Large intestine (tissue), 12 donors: Measurements from ENCODE around the gene MIER2. TPM values are rescaled to one million over a fixed set of nuclear protein-coding genes. Genes with fewer than 3 reads are reported as not detected.
"Not testable (repeated sequence)": the region's sequence is repeated elsewhere in the genome, so short reads cannot be mapped to it uniquely, and the experiment has no call there.

Experiments
- DNase-seq, 2 donors: peaks; one replicate each; pipeline versions ENCODE4 v3.0.0 to v3.0.0-alpha.2; 2013
- H3K27ac ChIP-seq: one replicate; pipeline ENCODE4 v1.5.1; 2013; ENCODE audit warnings: low read length
- H3K27me3 ChIP-seq: 2 replicates; pipeline ENCODE4 v1.6.1; 2013; ENCODE audit warnings: low read length; ENCODE audit not compliant: control insufficient read depth, insufficient read depth
- H3K36me3 ChIP-seq: 2 replicates; pipeline ENCODE4 v1.6.1; 2013; ENCODE audit warnings: low read length; ENCODE audit not compliant: control insufficient read depth, insufficient read depth
- H3K4me1 ChIP-seq: one replicate; pipeline ENCODE4 v1.6.1; 2013; ENCODE audit warnings: low read length; ENCODE audit not compliant: control insufficient read depth, insufficient read depth
- H3K4me3 ChIP-seq: one replicate; pipeline ENCODE4 v1.5.1; 2013; ENCODE audit warnings: low read length
- H3K9me3 ChIP-seq: one replicate; pipeline ENCODE4 v1.6.1; 2013; ENCODE audit warnings: mild to moderate bottlenecking, low read depth, low read length, moderate library complexity; ENCODE audit not compliant: control insufficient read depth
- WGBS: methylation state at CpG from one replicate; pipeline ENCODE4 v1.1.5; 2013; ENCODE audit warnings: low lambda C conversion rate; ENCODE audit not compliant: insufficient coverage; 5-methylcytosine and 5-hydroxymethylcytosine counted together
- long read RNA-seq, 11 donors: transcript quantifications; one replicate each; lab custom pipeline, GENCODE V29; 2026
- polyA plus RNA-seq: library from polyadenylated mRNA; unstranded; fragments of 120-200 nt; gene quantifications from one replicate; pipeline ENCODE4 v1.2.1, GENCODE V29; 2013

Gene MIER2, protein sequence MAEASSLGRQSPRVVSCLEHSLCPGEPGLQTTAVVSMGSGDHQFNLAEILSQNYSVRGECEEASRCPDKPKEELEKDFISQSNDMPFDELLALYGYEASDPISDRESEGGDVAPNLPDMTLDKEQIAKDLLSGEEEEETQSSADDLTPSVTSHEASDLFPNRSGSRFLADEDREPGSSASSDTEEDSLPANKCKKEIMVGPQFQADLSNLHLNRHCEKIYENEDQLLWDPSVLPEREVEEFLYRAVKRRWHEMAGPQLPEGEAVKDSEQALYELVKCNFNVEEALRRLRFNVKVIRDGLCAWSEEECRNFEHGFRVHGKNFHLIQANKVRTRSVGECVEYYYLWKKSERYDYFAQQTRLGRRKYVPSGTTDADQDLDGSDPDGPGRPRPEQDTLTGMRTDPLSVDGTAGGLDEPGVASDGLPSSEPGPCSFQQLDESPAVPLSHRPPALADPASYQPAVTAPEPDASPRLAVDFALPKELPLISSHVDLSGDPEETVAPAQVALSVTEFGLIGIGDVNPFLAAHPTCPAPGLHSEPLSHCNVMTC
- polyA plus RNA-seq: 21.0 TPM
- long read RNA-seq, donor 1, full-length matches to known transcripts: 1 of 1 reads
- long read RNA-seq, donor 1, partial matches to known transcripts: 0 of 1 reads
- long read RNA-seq, donor 1, other reads (novel, unspliced or antisense): 0 of 1 reads
- long read RNA-seq, donor 2, full-length matches to known transcripts: 2 of 2 reads
- long read RNA-seq, donor 2, partial matches to known transcripts: 0 of 2 reads
- long read RNA-seq, donor 2, other reads (novel, unspliced or antisense): 0 of 2 reads
- long read RNA-seq, donor 3: 0 reads
- long read RNA-seq, donor 4: 0 reads
- long read RNA-seq, donor 5: 0 reads
- long read RNA-seq, donor 6: 0 reads
- long read RNA-seq, donor 7: 0 reads
- long read RNA-seq, donor 8, full-length matches to known transcripts: 2 of 2 reads
- long read RNA-seq, donor 8, partial matches to known transcripts: 0 of 2 reads
- long read RNA-seq, donor 8, other reads (novel, unspliced or antisense): 0 of 2 reads
- long read RNA-seq, donor 9, partial matches to known transcripts: 0 of 2 reads
- long read RNA-seq, donor 9, other reads (novel, unspliced or antisense): 0 of 2 reads
- long read RNA-seq, donor 10, full-length matches to known transcripts: 3 of 3 reads
- long read RNA-seq, donor 10, partial matches to known transcripts: 0 of 3 reads
- long read RNA-seq, donor 10, other reads (novel, unspliced or antisense): 0 of 3 reads
- long read RNA-seq, donor 11, full-length matches to known transcripts: 2 of 2 reads
- long read RNA-seq, donor 11, partial matches to known transcripts: 0 of 2 reads
- long read RNA-seq, donor 11, other reads (novel, unspliced or antisense): 0 of 2 reads

DNA sequence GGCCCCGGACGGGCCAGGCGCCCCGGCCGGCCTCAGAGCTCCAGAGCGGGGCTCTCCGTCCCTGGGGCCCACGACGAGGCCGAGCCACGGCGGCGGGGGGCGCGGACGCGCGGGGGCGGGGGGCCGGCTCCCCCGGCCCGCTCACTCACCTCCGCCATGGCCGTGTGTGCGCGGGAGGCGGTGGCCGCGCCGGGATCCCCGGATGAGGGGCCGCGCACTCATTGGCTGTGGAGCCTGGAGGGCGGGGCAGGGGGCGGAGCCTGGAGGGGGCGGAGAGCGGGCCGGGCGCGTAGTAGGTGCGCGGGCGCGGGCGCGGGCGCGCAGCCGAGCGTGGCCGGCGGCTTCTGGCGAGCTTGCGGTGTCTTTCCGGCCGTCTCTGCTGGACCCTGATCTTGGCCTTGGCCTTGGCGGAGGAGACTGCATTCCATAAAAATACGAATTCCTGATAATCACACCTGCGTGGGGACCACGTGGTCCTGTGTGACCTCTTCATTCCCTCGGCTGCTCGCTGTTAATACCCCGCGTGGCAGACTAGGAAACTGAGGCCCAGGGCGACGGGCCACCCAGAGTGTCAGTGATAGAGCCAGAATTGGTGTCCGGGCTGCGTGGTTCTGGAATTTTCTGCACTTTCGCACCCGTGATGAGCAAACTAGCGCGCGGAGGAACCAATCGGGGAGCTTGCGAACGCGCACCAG, at the start of gene MIER2:
MIER2 (minus strand) TSS at position 172 of the 695 bp plus-strand sequence; CDS start at position 158, 14 bp downstream.
- H3K4me3 ChIP-seq: peak within 1 kb of the TSS; percentile 48
- peaks cover 6% of the 10 kb centered on the region for H3K9me3 ChIP-seq
- H3K27ac ChIP-seq: no peak within 1 kb of the TSS
- DNase-seq: peak; percentile 67 to 78
- H3K36me3 ChIP-seq: peaks cover 3% of the 10 kb centered on the region
- peaks cover 17% of the 10 kb centered on the region for H3K27me3 ChIP-seq
- H3K4me1 ChIP-seq: peaks cover 14% of the 10 kb centered on the region
- no CpG with 5 or more reads among the region's 77 CpGs for WGBS

DNA sequence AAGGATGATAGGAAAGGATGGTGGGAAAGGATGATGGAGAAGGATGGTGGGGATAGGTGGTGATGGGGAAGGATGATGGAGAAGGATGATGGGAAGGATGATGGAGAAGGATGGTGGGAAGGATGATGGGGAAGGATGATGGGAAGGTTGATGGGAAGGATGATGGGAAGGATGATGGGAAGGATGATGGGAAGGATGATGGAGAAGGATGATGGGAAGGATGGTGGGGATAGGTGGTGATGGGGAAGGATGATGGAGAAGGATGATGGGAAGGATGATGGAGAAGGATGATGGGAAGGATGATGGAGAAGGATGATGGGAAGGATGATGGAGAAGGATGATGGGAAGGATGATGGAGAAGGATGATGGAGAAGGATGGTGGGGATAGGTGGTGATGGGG, 49.0 kb upstream of the MIER2 start:
- DNase-seq, H3K4me1 ChIP-seq, H3K27ac ChIP-seq, H3K36me3 ChIP-seq, H3K9me3 ChIP-seq, H3K4me3 ChIP-seq, H3K27me3 ChIP-seq: not testable (repeated sequence)

DNA sequence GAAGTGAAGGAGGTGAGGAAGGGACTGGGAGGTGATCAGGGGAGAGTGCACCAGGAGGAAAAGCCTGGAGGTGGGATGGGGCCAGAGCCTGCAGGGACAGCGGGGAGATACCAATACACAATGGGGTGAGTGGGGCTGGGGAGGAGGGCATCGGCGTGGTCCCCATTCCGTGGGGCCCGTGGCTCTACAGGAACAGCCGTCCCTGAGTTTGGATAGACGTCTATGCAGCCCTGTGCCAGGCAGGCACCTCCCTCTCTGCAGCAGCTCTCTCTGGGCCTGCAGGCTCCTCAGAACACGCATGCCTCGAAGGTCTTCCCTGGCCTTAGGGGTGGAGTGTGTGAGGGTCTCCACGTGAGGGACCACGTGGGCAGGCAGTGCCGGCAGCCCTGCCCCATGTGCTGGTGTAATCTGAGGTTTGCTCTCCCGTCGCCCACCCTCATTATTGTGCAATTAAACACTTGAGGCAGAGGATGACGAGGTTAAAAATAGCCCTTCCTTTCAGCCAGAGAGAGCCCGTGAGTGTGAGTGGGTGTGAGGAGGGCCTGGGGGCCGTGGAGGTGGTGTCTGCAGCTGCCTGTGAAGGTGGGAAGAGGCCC, 47.9 kb upstream of the MIER2 start:
- H3K4me1 ChIP-seq: no peaks in the 10 kb centered on the region
- H3K27ac ChIP-seq: no peak overlapping the region
- H3K9me3 ChIP-seq: peaks cover 6% of the 10 kb centered on the region
- peaks cover 11% of the 10 kb centered on the region for H3K27me3 ChIP-seq
- DNase-seq: no peak
- no peak overlapping the region for H3K4me3 ChIP-seq
- WGBS: no CpG with 5 or more reads among the region's 17 CpGs
- H3K36me3 ChIP-seq: no peaks in the 10 kb centered on the region

DNA sequence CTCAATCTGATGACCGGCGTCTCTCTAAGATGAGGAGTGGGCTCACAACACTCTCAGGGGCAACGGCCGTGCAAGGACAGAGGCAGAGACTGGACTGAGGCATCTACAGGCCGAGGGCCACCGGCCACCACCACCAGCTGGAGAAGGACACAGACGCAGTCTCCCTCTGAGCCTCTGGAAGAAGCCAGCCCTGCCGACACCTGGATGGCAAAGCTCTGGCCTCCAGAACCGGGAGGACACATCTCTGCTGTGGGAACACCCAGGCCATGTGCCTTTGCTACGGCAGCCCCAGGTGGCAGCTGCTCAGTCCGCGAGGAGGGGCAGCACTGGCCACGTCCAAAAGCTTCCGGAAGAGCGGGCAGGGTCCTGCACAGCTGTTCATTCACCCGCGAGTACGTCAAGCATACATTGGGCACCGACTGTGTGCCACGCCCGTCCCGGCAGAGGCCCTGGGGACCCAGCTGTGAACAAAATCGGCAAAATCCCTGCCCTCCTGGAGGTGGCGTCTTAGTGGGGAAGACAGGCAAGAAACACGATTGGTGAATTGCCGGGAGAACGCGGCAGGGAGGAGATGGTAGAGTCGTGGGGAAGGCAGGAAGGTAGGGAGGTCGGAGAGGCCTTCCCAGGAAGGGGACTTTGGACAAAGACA, 47.3 kb upstream of the MIER2 start:
- Histone ChIP-seq H3K36me3 (no peaks in the 10 kb centered on the region), H3K4me1 (no peaks in the 10 kb centered on the region), H3K4me3 (no peak overlapping the region), H3K27ac (no peak overlapping the region), H3K9me3 (peaks cover 6% of the 10 kb centered on the region), H3K27me3 (peaks cover 11% of the 10 kb centered on the region)
- DNase-seq: no peak
- no CpG with 5 or more reads among the region's 30 CpGs for WGBS

DNA sequence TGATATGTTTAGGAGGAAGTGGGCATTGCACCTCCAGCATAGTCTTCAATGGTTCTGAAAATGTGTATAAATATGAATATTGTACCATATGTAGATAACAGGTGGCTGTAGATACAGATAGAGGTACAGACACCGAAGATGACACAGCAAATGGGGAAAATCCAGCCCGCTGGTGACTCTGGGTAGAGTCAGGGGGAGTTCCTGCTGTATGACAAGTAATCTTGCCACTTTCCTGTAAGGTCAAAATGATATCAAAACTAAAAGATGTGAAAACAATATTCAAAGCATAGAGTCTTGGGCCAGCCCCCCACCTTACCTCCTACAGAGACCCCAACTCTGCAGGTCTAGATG, 46.6 kb upstream of the MIER2 start:
- H3K27ac ChIP-seq: no peak overlapping the region
- WGBS: no CpG with 5 or more reads among the region's 2 CpGs
- H3K27me3 ChIP-seq: peaks cover 11% of the 10 kb centered on the region
- no peak overlapping the region for H3K4me3 ChIP-seq
- no peaks in the 10 kb centered on the region for H3K4me1 ChIP-seq
- no peak for DNase-seq
- no peaks in the 10 kb centered on the region for H3K36me3 ChIP-seq
- peaks cover 6% of the 10 kb centered on the region for H3K9me3 ChIP-seq

DNA sequence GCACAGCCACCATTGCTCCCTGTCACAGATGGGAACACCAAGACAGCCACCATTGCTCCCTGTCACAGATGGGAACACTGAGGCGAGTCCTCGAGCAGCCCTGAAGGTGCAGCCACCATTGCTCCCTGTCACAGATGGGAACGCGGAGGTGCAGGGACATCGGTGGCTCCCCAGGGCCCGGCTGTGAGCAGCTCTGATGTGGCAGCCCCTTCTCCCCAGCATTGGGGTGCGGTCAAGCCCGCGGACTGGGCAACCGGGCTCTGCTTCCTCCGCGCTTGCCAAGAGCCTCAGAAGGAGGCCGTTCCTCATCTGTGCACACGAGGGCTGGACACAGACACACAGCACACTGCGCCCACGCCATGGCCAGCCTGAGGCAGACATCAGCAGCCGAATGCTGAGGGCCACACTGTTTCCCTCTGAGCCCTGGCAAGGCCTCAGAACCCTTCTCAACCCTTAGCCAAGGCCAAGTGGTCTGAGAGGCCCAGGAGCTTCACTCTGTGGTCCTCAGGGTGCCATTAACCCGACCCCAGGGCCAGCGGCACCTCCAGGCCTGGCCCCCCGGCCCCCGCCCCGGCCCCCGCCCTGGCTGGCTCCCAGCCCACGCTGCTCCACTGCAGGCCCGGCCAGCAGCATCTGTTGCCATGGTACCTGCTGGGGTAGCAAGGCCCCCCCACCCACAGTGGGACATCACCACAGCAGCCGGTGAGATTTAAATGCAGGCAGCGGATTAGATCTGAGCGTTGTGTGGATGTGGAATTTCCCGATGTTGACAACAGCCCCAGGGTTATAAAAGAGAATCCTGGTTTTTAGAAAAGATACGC, 46.0 kb upstream of the MIER2 start:
- Histone ChIP-seq H3K27me3 (peaks cover 14% of the 10 kb centered on the region), H3K4me3 (no peak overlapping the region), H3K9me3 (peaks cover 3% of the 10 kb centered on the region), H3K4me1 (no peaks in the 10 kb centered on the region), H3K36me3 (no peaks in the 10 kb centered on the region), H3K27ac (no peak overlapping the region)
- no CpG with 5 or more reads among the region's 30 CpGs for WGBS
- no peak for DNase-seq

DNA sequence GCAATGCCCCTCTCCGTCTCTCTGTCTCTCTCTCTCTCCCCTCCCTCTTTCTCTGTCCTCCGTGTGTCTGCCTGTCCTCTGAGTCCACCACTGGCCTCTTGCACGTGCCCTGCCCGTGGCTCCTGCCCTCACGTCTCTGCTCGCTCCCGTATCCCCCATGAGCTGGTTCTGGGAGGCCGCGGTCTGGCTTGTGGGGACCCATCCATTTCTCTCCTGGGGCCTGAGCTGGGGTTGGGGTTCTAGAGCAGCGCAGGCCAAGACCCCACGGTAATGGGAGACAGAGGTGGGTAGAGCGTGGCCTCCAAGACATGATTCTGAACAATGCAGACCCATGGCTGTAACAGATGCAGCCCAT, 45.3 kb upstream of the MIER2 start:
- no peak for DNase-seq
- no peaks in the 10 kb centered on the region for H3K36me3 ChIP-seq
- H3K27me3 ChIP-seq: peaks cover 17% of the 10 kb centered on the region
- no peak overlapping the region for H3K4me3 ChIP-seq
- no peaks in the 10 kb centered on the region for H3K4me1 ChIP-seq
- no peaks in the 10 kb centered on the region for H3K9me3 ChIP-seq
- no peak overlapping the region for H3K27ac ChIP-seq
- WGBS: 70% methylated on average over 3 of the region's 12 CpGs

DNA sequence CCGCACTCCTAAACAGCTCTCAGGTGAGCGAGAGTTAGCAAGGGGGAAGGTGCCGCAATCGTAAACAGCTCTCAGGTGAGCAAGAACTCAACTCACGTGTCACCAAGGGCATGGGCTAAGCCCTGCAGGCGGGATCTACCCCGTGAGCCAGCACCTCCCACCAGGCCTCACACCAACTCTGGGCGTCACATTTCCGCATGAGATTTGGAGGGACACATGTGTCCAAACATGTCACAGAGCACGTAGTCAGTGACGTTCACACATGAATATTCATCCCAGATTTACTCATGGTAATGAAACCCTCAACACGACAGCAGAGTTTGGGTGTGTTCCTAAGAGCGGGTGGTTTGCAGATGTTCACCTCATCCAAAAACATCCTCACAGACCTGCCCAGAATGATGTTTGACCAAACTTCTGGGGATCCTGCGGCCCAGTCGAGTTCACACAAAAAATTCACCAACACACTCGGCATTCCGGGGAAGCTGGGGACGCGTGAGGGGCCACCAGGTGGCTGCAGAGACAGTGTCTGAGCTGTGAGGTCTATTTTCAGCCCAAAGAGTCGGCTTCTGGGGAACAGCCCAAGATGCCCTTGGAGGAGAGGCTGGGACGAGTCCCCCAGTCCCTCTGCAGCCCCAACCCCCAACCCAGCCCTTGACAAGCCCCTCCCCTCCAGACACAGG, 44.8 kb upstream of the MIER2 start:
- Histone ChIP-seq H3K27me3 (peaks cover 19% of the 10 kb centered on the region), H3K27ac (no peak overlapping the region), H3K9me3 (no peaks in the 10 kb centered on the region), H3K36me3 (no peaks in the 10 kb centered on the region), H3K4me1 (no peaks in the 10 kb centered on the region), H3K4me3 (no peak overlapping the region)
- no peak for DNase-seq
- no CpG with 5 or more reads among the region's 21 CpGs for WGBS
